Measurements from ENCODE around the gene ATP13A3.
"Not testable (repeated sequence)": the region's sequence is repeated elsewhere in the genome, so short reads cannot be mapped to it uniquely, and the experiment has no call there.

ATP13A3 gene

GRCh38 chr3:194483850-194484249 lies 3.0 kb downstream of the ATP13A3 start:
- Histone ChIP-seq H2AFZ (ENCODE audit: low read depth, low read length) (no peak overlapping the region), H3K9me3 (ENCODE audit: insufficient read depth, low read length) (no peaks in the 10 kb centered on the region), H3K36me3 (replicated peaks; ENCODE audit: low read depth, low read length) (peaks cover 21% of the 10 kb centered on the region), H3K9ac (ENCODE audit: low read length) (no peak overlapping the region), H3K27ac (ENCODE audit: low read length) (no peak overlapping the region), H3K79me2 (ENCODE audit: low read length) (peaks cover 75% of the 10 kb centered on the region), H3K27me3 (ENCODE audit: low read depth, low read length) (no peaks in the 10 kb centered on the region), H3K4me1 (ENCODE audit: low read length) (peaks cover 40% of the 10 kb centered on the region), H4K20me1 (ENCODE audit: insufficient read depth, low read length) (peaks cover 55% of the 10 kb centered on the region), H3K4me3 (ENCODE audit: low read length) (no peak overlapping the region), H3K4me2 (ENCODE audit: low read length) (no peak overlapping the region)
- TF ChIP-seq EZH2phosphoT487 (IDR thresholded peaks at IDR 0.05; ENCODE audit: low read depth), result no peak
- TF ChIP-seq CTCF (IDR thresholded peaks at IDR 0.05; ENCODE audit: low read depth, low read length), result no peak

- H3K4me3 ChIP-seq (ENCODE audit: low read length); H3K27ac ChIP-seq (ENCODE audit: low read length); H2AFZ ChIP-seq (ENCODE audit: low read depth, low read length); H3K9ac ChIP-seq (ENCODE audit: low read length); H3K27me3 ChIP-seq (ENCODE audit: low read depth, low read length); H3K9me3 ChIP-seq (ENCODE audit: insufficient read depth, low read length); H3K4me2 ChIP-seq (ENCODE audit: low read length): not testable (repeated sequence)
- peaks cover 21% of the 10 kb centered on the region for H3K36me3 ChIP-seq (replicated peaks; ENCODE audit: low read depth, low read length)
- H3K4me1 ChIP-seq (ENCODE audit: low read length), result peaks cover 30% of the 10 kb centered on the region
- H3K79me2 ChIP-seq (ENCODE audit: low read length), result peaks cover 85% of the 10 kb centered on the region
- peaks cover 65% of the 10 kb centered on the region for H4K20me1 ChIP-seq (ENCODE audit: insufficient read depth, low read length)
These were observed 4.0 kb downstream of the ATP13A3 start for GRCh38 chr3:194482830-194483229.

- Histone ChIP-seq H3K4me3 (ENCODE audit: low read length) (no peak overlapping the region), H3K9me3 (ENCODE audit: insufficient read depth, low read length) (no peaks in the 10 kb centered on the region), H3K27me3 (ENCODE audit: low read depth, low read length) (no peaks in the 10 kb centered on the region), H3K9ac (ENCODE audit: low read length) (no peak overlapping the region), H2AFZ (ENCODE audit: low read depth, low read length) (no peak overlapping the region), H4K20me1 (ENCODE audit: insufficient read depth, low read length) (peaks cover 71% of the 10 kb centered on the region), H3K27ac (ENCODE audit: low read length) (no peak overlapping the region), H3K4me1 (ENCODE audit: low read length) (peaks cover 24% of the 10 kb centered on the region), H3K36me3 (replicated peaks; ENCODE audit: low read depth, low read length) (peaks cover 25% of the 10 kb centered on the region), H3K4me2 (ENCODE audit: low read length) (peak overlapping the region; percentile 20), H3K79me2 (ENCODE audit: low read length) (peaks cover 91% of the 10 kb centered on the region)
- TF ChIP-seq EZH2phosphoT487 (IDR thresholded peaks at IDR 0.05; ENCODE audit: low read depth) (no peak), CTCF (IDR thresholded peaks at IDR 0.05; ENCODE audit: low read depth, low read length) (no peak)
These were observed 4.6 kb downstream of the ATP13A3 start for GRCh38 chr3:194482196-194482593.

GRCh38 chr3:194481525-194482195 lies 5.1 kb downstream of the ATP13A3 start:
- no peak overlapping the region for H3K27ac ChIP-seq (ENCODE audit: low read length)
- H2AFZ ChIP-seq (ENCODE audit: low read depth, low read length), result no peak overlapping the region
- no peak overlapping the region for H3K4me3 ChIP-seq (ENCODE audit: low read length)
- TF ChIP-seq EZH2phosphoT487 (IDR thresholded peaks at IDR 0.05; ENCODE audit: low read depth), result no peak
- TF ChIP-seq CTCF (IDR thresholded peaks at IDR 0.05; ENCODE audit: low read depth, low read length), result no peak
- peaks cover 22% of the 10 kb centered on the region for H3K4me1 ChIP-seq (ENCODE audit: low read length)
- H3K36me3 ChIP-seq (replicated peaks; ENCODE audit: low read depth, low read length), result peaks cover 25% of the 10 kb centered on the region
- no peak overlapping the region for H3K9ac ChIP-seq (ENCODE audit: low read length)
- no peaks in the 10 kb centered on the region for H3K9me3 ChIP-seq (ENCODE audit: insufficient read depth, low read length)
- H3K27me3 ChIP-seq (ENCODE audit: low read depth, low read length), result no peaks in the 10 kb centered on the region
- peak overlapping the region; percentile 20 for H3K4me2 ChIP-seq (ENCODE audit: low read length)
- H3K79me2 ChIP-seq (ENCODE audit: low read length), result peaks cover 97% of the 10 kb centered on the region
- H4K20me1 ChIP-seq (ENCODE audit: insufficient read depth, low read length), result peaks cover 77% of the 10 kb centered on the region

All from OCI-LY3 (cell line).